Measurements from ENCODE around the gene FTO. TPM values are rescaled to one million over a fixed set of nuclear protein-coding genes. Genes with fewer than 3 reads are reported as not detected.

Gene FTO
- total and polyA plus RNA-seq, 2 of the 13 experiments (the other 11 are each of a cell fraction or from before 2014, with no cell fraction given), result 41.6 to 55.8 TPM

GRCh38 chr16:54180421-54181359 lies 476.7 kb downstream of the FTO start:
- Histone ChIP-seq H2AFZ (ENCODE audit: low read length) (no peak overlapping the region), H3K4me2 (ENCODE audit: low read depth, low read length) (peak overlapping the region; percentile 57), H3K4me1 (ENCODE audit: insufficient read depth, low read length) (peaks cover 80% of the 10 kb centered on the region), H4K20me1 (ENCODE audit: insufficient read depth, low read length) (no peaks in the 10 kb centered on the region), H3K27me3 (ENCODE audit: control insufficient read depth in 1 of 2, insufficient read depth in 2 of 2, low read length in 2 of 2) (no peaks in the 10 kb centered on the region), H3K9me3 (ENCODE audit: low read length) (no peaks in the 10 kb centered on the region), H3K36me3 (replicated peaks in 1 of 2; ENCODE audit: control insufficient read depth in 1 of 2, insufficient read depth in 2 of 2, low read length in 2 of 2) (no peaks in the 10 kb centered on the region), H3K4me3 (replicated peaks in 1 of 3; ENCODE audit: insufficient read depth in 1 of 3, low read depth in 2 of 3, low read length in 3 of 3) (peak overlapping the region in 1 of 3 experiments; percentile 30; a peak in 1 of 6 replicates), H3K27ac (ENCODE audit: extremely low read length, insufficient read depth, low read length) (peak overlapping the region; percentile 81), H3K9ac (ENCODE audit: insufficient read depth, low read depth, low read length) (peak overlapping the region; percentile 66), H3K79me2 (ENCODE audit: insufficient read depth, low read length) (no peaks in the 10 kb centered on the region)
- ChIA-PET CTCF (ENCODE audit: low intra/inter-chr PET ratio, low total read pairs) (no interaction called here), POLR2A (interaction anchor here (0.6 to 6.1 kb wide), 17 partner anchors 8 to 411 kb away, joined by 3 to 61 read pairs (median 4); partner anchors contain the start of gene IRX3)
- DNase-seq (ENCODE audit: low spot score) (peak; percentile 98), ATAC-seq (peak; percentile 68), FAIRE-seq (peak; percentile 56)
- WGBS (ENCODE audit: low lambda C conversion rate), result 56% methylated on average over 3 of the region's 3 CpGs
- in situ Hi-C loops (cut with HindIII; ENCODE audit: extremely low pct_ligation_motif_present, low pct_unique_long_range_greater_than_20kb) (loop anchor here (25.0 kb wide), 1 partner anchor 418 kb away; no protein-coding TSS in a partner anchor), intact Hi-C loops (cut with micrococcal nuclease; ENCODE audit: unreplicated experiment) (no loop called here)
- no TSS peak for BruUV-seq (replicated peaks)
- no peak for TF ChIP-seq MTA1 (CRISPR knock-in tag; IDR thresholded peaks at IDR 0.05; ENCODE audit: borderline replicate concordance)
- no peak for TF ChIP-seq RBM22 (optimal IDR thresholded peaks at IDR 0.05; ENCODE audit: low read length)
- TF ChIP-seq FOXP4 (CRISPR knock-in tag; IDR thresholded peaks at IDR 0.05), result peak; percentile 79
- TF ChIP-seq PAX8 (CRISPR knock-in tag; IDR thresholded peaks at IDR 0.05; ENCODE audit: borderline replicate concordance), result no peak
- no peak for TF ChIP-seq ZFYVE20 (CRISPR knock-in tag; IDR thresholded peaks at IDR 0.05; ENCODE audit: borderline replicate concordance, low read depth)
- TF ChIP-seq FOXJ3 (CRISPR knock-in tag; IDR thresholded peaks at IDR 0.05; ENCODE audit: borderline replicate concordance), result peak; percentile 61; the same call in 1 of the 2 replicates
- TF ChIP-seq E2F5 (CRISPR knock-in tag; conservative IDR thresholded peaks at IDR 0.05), result no peak
- TF ChIP-seq LBX2 (CRISPR knock-in tag; IDR thresholded peaks at IDR 0.05; ENCODE audit: borderline replicate concordance), result no peak
- TF ChIP-seq CCAR2 (optimal IDR thresholded peaks at IDR 0.05; ENCODE audit: low read depth, low read length), result no peak
- TF ChIP-seq NR2C2 (CRISPR knock-in tag; IDR thresholded peaks at IDR 0.05; ENCODE audit: borderline replicate concordance), result no peak; the same call in 1 of the 2 replicates
- TF ChIP-seq PHF5A (CRISPR knock-in tag; IDR thresholded peaks at IDR 0.05; ENCODE audit: low read depth, unreplicated experiment), result no peak
- no peak for TF ChIP-seq ELF4 (CRISPR knock-in tag; IDR thresholded peaks at IDR 0.05; ENCODE audit: borderline replicate concordance)
- TF ChIP-seq ZNF512 (CRISPR knock-in tag; IDR thresholded peaks at IDR 0.05), result no peak
- 0 out of 2 replicates have a peak, but pooled peaks have one; percentile 23 for TF ChIP-seq RFXANK (CRISPR knock-in tag; IDR thresholded peaks at IDR 0.05)
- TF ChIP-seq TFAP4 (IDR thresholded peaks at IDR 0.05; ENCODE audit: borderline replicate concordance, low read depth), result no peak
- no peak for TF ChIP-seq PRMT3 (CRISPR knock-in tag; IDR thresholded peaks at IDR 0.05; ENCODE audit: borderline replicate concordance, low read depth)
